Stomach (tissue), 4 donors: ENCODE data around the gene ARL15.

ENCODE experiments used
- POLR2A ChIP-seq, 4 donors: fragments of 450-650 bp; IDR thresholded peaks; one replicate each; pipeline ENCODE4 v1.6.1; 2016; ENCODE audit warnings: antibody characterized with exemption in 4 of 4, control low read depth in 2 of 4, mild to moderate bottlenecking in 1 of 4, moderate library complexity in 1 of 4
- TF ChIP-seq, protein P1 (sequence below), 7 experiments: fragments of 450-650 bp in 4 of 7; fragments of 200-600 bp in 3 of 7; sonication (generic) in 3 of 7; IDR thresholded peaks; one replicate each; pipeline ENCODE4 v1.5.1; 2016 to 2019; ENCODE audit warnings: antibody characterized with exemption in 7 of 7, control low read depth in 2 of 7, mild to moderate bottlenecking in 1 of 7

- TF ChIP-seq, protein P1, sequence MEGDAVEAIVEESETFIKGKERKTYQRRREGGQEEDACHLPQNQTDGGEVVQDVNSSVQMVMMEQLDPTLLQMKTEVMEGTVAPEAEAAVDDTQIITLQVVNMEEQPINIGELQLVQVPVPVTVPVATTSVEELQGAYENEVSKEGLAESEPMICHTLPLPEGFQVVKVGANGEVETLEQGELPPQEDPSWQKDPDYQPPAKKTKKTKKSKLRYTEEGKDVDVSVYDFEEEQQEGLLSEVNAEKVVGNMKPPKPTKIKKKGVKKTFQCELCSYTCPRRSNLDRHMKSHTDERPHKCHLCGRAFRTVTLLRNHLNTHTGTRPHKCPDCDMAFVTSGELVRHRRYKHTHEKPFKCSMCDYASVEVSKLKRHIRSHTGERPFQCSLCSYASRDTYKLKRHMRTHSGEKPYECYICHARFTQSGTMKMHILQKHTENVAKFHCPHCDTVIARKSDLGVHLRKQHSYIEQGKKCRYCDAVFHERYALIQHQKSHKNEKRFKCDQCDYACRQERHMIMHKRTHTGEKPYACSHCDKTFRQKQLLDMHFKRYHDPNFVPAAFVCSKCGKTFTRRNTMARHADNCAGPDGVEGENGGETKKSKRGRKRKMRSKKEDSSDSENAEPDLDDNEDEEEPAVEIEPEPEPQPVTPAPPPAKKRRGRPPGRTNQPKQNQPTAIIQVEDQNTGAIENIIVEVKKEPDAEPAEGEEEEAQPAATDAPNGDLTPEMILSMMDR (IDR thresholded peaks at IDR 0.05): no peak
- no peak for TF ChIP-seq POLR2A (IDR thresholded peaks at IDR 0.05)
Observed at GRCh38 chr5:54063817-54064216, 246.6 kb downstream of the ARL15 start.
